GM19043 (cell line): ENCODE results near the gene ZNF135.

Source experiments
- ATAC-seq: cut with Tn5 transposase; IDR thresholded peaks from one replicate; pipeline ENCODE4 v1.9.1; 2021; ENCODE audit warnings: low read depth; ENCODE audit not compliant: unreplicated experiment

The ZNF135 gene

DNA sequence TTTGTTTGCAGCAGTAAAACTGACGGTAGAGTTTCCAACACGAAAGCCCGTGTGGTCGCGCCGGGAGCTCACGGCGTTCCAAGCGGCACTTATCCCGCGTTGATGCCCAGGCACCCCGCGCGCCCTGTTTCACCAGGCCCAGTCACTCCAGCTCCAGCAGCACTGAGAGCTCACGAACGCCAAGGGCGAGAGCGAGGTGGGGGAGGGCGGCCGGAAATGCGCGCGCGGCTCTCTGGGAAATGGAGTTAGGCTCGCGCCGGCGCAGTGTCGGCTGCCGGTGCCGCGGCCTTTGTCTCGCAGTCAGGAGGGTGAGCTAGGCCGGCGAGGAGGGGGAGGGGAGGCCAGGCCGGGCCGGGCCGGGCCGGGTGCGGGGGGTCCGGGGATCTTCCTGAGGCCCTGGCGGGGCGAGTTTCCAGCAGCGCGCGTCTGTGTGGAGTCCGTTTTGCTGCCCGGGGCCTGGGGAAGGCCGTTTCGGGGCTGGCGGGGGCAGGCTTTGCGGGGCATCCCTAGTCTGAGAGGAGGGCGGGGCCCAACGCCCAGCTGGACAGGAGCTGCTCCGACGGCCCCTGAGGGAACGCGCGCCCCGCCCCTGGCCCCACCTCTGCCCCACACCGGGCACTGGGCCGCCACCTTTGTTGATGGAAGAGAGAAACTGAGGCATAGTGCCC lies at the start of gene ZNF135:
ZNF135 (plus strand) TSS at position 280 of the 668 bp plus-strand sequence. CDS start 721 bp downstream, outside the sequence.
- ATAC-seq = no peak

DNA sequence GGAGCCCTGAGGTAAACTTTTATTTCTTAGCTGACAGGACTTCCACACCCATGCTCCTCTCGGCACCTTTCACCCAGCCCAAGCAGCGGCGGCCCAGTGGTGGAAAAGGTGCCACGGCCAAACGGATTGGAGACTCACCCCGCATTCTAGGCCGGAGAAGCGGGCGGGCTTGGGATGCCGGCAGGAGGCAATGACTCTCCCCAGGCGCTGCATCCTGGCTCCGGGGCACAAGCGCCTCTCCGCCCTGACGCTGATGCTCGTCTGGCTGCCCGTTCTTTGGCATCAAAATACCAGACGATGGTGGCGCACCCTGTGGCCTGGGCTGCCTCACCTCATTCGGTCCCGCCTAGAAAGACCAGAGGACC lies 49.8 kb upstream of the ZNF135 start:
- ATAC-seq = no peak

DNA sequence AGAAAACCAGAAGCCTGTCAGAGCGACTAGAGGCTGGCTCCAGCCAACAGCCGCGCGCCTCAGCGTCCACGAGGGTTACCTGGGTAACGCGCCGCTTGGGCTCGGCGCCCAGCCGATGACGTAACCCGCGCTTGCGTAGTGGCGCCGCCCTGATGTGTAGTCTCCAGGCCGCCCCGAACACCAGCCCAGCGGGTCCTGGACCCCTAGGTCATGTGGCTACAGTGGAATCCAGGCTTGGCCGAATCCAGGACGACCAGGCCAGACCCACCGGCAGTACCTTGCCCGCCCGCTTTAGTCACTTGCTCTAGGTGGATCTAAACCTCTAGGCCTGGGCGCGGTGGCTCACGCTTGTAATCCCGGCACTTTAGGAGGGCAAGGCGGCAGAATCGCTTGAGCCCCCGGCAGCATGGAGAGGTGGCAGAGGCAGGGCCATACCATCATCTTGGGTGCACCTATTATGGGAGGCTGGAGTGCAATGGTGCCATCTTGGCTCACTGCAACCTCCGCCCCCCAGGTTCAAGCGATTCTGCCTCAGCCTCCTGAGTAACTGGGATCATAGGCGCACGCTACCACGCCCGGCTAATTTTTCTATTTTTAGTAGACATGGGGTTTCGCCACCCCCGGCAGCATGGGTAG lies 49.3 kb upstream of the ZNF135 start:
- ATAC-seq = no peak

DNA sequence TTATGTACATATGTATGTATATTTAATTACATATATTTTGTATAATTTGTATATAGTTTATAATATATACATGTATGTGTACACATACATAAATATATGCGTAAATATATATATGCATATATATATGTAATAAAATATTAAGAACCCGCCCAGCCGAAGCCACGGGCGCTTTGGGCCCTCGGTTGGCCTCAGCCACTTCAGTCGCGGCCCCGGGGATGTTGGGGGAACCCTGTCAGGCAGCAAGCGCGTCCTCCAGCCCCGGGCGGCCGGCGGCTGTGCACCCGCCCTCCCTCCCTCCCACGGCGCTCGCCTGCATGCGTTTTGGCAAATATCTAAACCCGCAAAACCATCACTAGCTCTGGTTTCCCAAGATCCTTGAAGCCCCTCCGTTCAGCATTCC lies 48.6 kb upstream of the ZNF135 start:
- ATAC-seq = no peak

- ATAC-seq = no peak
These were observed 44.9 kb upstream of the ZNF135 start for GRCh38 chr19:58014141-58014540.

DNA sequence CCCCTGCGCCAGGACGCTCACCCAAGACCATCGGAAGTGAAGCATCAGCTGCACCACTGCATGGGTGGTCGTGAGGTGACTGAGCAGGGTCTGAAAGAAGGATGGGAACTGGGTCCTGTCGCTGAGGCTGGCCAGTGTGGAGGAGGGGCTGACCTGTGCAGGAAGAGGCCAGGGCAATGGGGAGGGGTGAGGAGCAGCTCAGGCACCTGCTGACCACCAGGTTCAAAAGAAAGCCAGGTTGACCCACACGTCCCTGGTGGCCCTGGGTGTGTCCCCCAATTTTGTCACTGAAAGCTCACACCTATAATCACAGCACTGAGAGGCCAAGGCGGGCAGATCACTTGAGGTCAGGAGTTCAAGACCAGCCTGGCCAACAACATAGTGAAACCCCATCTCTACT lies 39.0 kb upstream of the ZNF135 start:
- ATAC-seq = no peak

DNA sequence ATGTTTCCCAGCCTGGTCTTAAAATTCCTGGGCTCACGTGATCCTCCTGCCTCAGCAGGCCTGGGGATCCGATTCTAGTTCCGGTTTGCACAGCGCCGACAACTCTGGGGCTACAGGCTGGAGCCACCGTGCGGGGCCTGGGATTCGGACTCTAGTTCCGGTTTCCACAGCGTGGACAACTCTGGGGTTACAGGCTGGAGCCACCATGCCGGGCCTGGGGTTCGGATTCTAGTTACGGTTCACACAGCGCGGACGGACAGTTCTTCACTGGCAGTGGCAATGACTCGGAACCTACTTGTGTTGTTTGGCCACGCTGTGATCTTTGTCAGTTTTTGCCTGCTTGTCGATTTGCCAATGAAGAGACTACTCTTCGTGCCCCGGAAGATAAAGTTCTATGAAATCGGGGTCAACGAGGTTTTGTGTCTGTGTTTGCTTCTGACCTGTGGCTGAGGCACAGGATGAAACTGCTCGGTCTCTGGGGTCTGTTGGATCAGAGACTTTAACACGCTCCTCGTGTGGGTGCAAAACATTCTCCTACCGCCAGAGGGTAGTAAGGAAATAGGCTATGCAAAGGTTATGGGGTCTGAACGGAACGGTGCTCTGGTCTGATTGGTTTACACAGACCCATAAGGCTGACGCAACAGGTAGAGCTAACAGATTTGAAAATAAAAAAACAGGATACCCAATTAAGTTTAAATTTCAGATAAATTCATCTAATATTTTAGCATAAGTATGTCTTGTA lies 37.4 kb upstream of the ZNF135 start:
- ATAC-seq = no peak

GRCh38 chr19:58022283-58022660 lies 36.8 kb upstream of the ZNF135 start:
- no peak for ATAC-seq

DNA sequence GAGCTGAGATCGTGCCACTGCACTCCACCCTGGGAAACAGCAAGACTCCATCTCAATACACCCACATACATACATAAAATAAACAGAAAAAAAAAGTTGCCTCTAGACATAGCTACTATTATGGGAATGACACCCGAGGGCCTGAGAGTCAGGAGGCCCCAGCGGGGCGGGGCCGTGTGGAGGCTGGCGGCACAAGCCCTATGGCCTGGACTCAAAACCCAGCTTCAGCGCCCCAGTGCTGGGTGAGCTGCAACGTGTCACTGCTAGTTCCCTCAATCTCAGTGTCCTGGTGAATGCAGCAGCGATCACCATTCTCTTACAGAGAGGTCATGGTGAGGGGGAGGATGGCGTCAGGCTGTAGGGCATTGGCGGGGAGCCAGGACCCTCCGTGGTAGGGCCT lies 34.4 kb upstream of the ZNF135 start:
- ATAC-seq = no peak

GRCh38 chr19:58033741-58034476 lies 25.2 kb upstream of the ZNF135 start, which contains the start of gene ZSCAN1:
ZSCAN1 (plus strand) TSS chr19:58034025; CDS start chr19:58037837, 3,812 bp downstream.
- ATAC-seq = no peak

- ATAC-seq = no peak
These were observed 24.6 kb upstream of the ZNF135 start for GRCh38 chr19:58034477-58034793.

- ATAC-seq = no peak
These were observed 23.2 kb upstream of the ZNF135 start for GRCh38 chr19:58035863-58036262.

DNA sequence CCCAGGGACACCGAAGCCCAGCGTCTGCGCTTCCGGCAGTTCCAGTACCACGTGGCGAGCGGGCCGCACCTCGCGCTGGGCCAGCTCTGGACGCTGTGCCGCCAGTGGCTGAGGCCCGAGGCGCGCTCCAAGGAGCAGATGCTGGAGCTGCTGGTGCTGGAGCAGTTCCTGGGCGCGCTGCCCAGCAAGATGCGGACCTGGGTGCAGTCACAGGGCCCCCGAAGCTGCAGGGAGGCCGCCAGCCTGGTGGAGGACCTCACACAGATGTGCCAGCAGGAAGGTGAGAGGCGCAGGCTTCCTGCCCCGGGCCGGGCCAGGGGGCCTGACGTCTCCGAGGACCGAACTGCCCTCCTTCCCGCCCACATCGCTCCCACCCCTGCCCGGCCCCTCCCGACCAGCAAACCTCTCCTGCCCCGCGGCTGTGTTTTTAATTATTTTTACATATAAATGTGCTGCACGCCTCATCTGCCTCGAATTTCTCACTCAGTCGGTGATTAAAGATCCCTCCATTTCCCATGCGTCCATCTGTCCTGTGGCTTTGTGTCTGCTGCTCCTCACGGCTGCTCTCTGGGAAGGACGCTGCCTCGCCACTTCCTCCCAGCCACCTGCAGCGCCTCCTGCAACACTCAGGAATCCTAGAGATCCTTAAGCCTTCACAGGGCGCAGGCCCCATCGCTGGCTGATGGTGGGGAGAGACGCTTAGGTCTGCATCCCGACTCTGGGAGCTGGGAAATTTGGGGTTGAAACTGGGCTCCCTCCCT lies 21.0 kb upstream of the ZNF135 start:
- ATAC-seq = no peak

- no peak for ATAC-seq
These were observed 20.3 kb upstream of the ZNF135 start for GRCh38 chr19:58038688-58039204.

DNA sequence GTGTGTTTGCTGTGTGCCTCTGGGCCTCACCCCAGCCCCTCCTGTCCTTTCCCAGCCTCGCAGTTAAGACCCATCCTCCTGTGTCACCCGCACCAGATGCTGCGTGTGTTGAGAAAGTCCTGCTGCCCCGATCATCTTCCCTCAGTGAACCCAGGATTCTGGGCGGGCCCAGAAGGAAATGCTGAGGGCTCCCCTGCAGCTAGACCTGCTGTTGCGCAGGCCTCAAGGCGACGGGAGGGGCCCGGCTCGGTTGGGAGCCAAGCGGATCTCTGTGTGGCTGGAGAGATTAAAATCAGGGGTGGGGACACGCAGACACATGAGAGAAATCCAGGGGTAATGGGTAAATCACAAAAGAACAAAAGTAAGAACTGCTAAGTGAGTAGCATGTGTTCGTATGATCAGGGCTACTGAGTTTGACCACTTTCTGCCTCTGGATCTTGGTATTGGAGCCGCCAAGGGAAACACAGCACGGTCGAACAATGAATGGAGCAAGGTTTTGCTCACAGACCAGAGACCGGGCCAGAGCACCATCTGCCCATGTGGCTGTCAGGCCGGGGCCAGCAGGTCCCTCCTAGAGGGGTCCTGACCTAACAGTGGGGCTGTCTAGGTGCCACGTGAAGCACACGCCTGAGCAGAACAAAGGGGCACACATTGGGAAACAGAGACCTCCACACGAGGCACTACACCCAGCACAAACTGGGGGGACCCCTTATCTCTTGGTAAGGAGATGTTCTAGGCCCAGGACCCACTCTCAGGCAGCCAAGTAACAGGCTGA lies 18.1 kb upstream of the ZNF135 start:
- ATAC-seq = no peak

DNA sequence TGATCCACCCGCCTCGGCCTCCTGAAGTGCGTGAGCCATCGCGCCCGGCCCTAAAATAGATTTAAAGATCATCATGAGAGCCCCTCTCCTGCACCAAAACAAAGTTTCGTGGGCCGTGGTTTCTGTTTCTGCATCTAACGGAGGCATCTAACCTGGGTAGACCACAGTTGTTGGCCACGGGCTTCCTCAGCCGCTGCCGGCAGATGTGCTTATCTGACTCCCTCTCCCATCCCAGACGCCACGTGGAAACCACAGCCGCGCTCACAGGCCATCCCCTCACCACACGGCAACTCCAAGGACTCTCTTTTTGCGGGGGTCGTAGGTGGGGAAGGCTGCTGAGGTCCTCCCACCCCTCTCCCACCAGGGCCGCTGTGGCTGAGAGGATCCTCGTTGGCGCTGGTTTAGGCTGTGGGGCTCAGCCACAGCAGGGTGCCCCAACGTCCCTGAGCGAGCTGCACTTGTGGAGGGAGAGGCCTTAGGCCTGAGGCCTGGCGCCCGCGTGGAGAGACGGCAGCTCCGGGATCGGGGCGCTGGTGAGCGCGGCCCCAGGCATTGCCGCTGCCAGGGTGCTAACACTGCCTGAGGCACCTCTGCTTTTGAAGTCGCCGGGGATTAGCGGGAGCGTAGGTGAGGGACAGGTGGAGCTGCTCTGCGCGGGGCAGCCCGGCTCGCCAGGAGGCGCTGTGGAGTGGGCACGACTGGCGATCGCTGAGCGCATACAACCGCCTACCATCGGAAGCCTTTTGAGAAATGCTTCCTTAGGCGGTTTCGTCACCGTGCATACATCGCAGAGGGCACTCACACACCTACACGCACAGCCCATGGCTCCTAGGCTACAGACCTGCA lies 16.4 kb upstream of the ZNF135 start:
- ATAC-seq = no peak

DNA sequence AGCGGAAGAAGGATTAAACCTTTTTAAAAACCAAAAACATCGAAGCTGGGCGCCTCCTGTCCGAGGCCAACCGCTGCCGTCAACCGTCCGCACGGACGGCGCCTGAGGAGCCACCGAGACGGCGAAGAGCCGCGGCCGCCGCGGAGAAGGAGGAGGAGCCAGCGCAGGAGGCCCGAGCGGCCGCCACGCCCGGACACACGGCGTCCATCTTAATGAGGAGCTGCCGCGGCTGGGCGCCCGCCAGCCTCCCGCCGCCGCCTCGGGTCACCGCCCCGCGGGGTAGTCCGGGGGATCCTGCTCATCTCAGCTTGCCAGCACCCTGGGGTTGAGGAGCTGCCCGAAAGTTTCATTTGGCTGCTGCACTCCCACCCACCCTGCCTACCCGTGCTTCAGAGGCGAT lies 14.7 kb upstream of the ZNF135 start:
- no peak for ATAC-seq

DNA sequence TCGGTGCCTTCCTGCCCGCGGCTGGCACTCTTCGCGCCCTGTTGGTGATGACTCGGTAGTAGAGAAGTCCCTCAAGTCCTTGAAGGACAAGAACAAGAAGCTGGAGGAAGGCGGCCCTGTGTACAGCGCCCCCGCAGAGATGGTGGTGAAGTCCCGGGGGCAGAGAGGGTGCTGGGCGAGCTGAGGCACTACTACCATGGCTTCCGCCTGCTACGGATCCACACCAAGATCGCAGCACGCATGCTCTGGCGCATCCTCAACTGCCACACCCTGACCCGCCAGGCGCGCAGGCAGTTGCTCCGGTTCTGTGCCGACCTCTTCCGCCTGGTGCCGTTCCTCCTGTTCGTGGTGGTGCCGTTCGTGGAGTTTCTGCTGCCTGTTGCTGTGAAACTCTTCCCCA lies 14.2 kb upstream of the ZNF135 start:
- no peak for ATAC-seq
